Smooth muscle cell of the umbilical artery (primary cell): Measurements from ENCODE around the gene ARF3. TPM values are rescaled to one million over a fixed set of nuclear protein-coding genes. Genes with fewer than 3 reads are reported as not detected.

ENCODE experiments used
- total RNA-seq: library from RNA; depleted of rRNA; stranded (reverse); fragments of >200 nt; gene quantifications from 2 replicates; pipeline ENCODE4 v1.2.3, GENCODE V29; 2014

Gene ARF3
- 31.2 and 52.1 TPM in 2 replicates for total RNA-seq

GRCh38 chr12:48957141-48958048 lies at the start of gene ARF3:
Gene ARF3 (minus strand): TSS chr12:48957487. CDS start chr12:48941095, 16,392 bp downstream.

GRCh38 chr12:48999371-49000131 lies 42.3 kb upstream of the ARF3 start, which contains the start of gene DDN:
Gene DDN (minus strand): TSS chr12:48999375. CDS start chr12:48999287, 88 bp downstream.

GRCh38 chr12:48978291-48978740 lies 21.0 kb upstream of the ARF3 start, which contains the start of gene WNT1:
Gene WNT1 (plus strand): TSS chr12:48978322. CDS start chr12:48978651, 329 bp downstream.

GRCh38 chr12:48925304-48926011 lies 31.8 kb downstream of the ARF3 start, which contains the start of gene FKBP11:
Gene FKBP11 (minus strand): TSS chr12:48925492. CDS start chr12:48925428, 64 bp downstream.

Other genes with a start within 250 kb of the ARF3 start
- 29.4 and 32.9 TPM in 2 replicates for gene CCNT1, start 240.8 kb downstream of the ARF3 start, total RNA-seq
- 56.7 and 65.7 TPM in 2 replicates for gene ADCY6, start 168.4 kb downstream of the ARF3 start, total RNA-seq
- gene CACNB3, start 139.0 kb downstream of the ARF3 start, total RNA-seq = 9.2 and 22.7 TPM in 2 replicates
- gene DDX23, start 105.3 kb downstream of the ARF3 start, total RNA-seq = 75.4 and 101 TPM in 2 replicates
- 0.09 and 0.59 TPM in 2 replicates for gene RND1, start 91.6 kb downstream of the ARF3 start, total RNA-seq
- 32.1 and 40.5 TPM in 2 replicates for gene FKBP11, start 32.0 kb downstream of the ARF3 start, total RNA-seq
- gene WNT10B, start 14.2 kb upstream of the ARF3 start, total RNA-seq = 0.28 TPM in 1 of 2 replicates, not detected in the other
- not detected in 2 replicates for gene WNT1, start 20.8 kb upstream of the ARF3 start, total RNA-seq
- gene DDN, start 41.9 kb upstream of the ARF3 start, total RNA-seq = under 0.01 and 0.18 TPM in 2 replicates
- gene PRKAG1, start 61.3 kb upstream of the ARF3 start, total RNA-seq = 59.7 and 62.7 TPM in 2 replicates
- 38.0 and 105 TPM in 2 replicates for gene KMT2D, start 103.3 kb upstream of the ARF3 start, total RNA-seq
- gene RHEBL1, start 112.5 kb upstream of the ARF3 start, total RNA-seq = 0.30 and 0.55 TPM in 2 replicates
- gene DHH, start 137.3 kb upstream of the ARF3 start, total RNA-seq = 0.05 TPM in 1 of 2 replicates, not detected in the other
- gene LMBR1L, start 153.4 kb upstream of the ARF3 start, total RNA-seq = 37.6 and 56.4 TPM in 2 replicates
- 515 and 1,601 TPM in 2 replicates for gene TUBA1B, start 173.9 kb upstream of the ARF3 start, total RNA-seq
- gene TUBA1A, start 231.6 kb upstream of the ARF3 start, total RNA-seq = 341 and 811 TPM in 2 replicates